ENCODE data around the gene GAL3ST3.

DNA sequence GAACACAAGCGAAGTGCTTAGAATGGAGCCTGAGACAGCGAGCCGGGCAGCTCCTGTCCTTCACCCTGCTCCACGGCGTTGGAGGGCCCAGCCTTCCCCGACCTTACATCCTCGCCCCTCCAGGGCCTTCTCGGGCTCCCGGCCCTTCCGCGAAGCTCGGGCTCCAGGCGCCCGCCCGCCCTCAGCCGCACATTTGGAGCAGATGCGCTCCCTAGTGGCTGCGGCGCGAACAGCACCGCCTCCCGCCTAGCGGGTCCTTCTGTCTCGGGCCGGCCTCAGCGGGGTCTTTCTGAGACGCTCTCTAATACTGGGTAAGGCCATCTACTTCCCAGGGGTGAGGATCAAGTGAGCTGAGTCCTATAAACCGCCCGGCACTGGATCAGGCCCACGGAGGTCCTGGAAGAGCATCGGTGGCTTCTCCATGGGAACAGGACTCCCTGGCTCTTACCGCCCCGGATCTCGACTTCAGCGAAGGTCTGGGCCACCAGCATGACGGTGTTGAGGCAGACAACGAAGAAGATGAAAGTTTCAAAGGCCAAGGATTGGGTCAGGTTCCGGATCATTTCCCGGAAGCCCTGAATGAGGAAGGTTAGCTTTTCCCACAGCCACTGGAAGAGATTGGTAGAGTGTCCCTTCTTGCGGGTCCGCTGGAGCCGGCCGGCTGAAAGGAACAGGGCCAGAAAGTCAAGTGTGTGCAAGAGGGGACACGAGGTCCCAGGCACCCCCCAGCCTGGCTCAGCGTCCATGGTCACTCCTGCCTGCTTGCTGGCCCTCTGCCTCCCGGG is 26.4 kb downstream of the GAL3ST3 start:
- TF ChIP-seq CTCF (IDR thresholded peaks at IDR 0.05) = peak; percentile 84 to 99 (median 96)
- TF ChIP-seq POLR2A (IDR thresholded peaks at IDR 0.05) = no peak

All from thyroid gland (tissue), 4 donors.